Transverse colon (tissue), 4 donors: ENCODE data around the gene DPP10. TPM values are rescaled to one million over a fixed set of nuclear protein-coding genes. Genes with fewer than 3 reads are reported as not detected.

Source experiments
- DNase-seq: peaks from one replicate; pipeline ENCODE4 v3.0.0-alpha.2; 2019
- H3K27ac ChIP-seq, 4 donors: fragments of 200-600 bp; sonication (generic); 2 replicates each; pipeline ENCODE4 v1.5.1; 2016 to 2018; ENCODE audit warnings: inconsistent platforms in 4 of 4
- H3K27me3 ChIP-seq: fragments of 200-600 bp; sonication (generic); 2 replicates; pipeline ENCODE4 v1.5.1; 2017; ENCODE audit warnings: inconsistent platforms
- H3K36me3 ChIP-seq, 4 donors: fragments of 200-600 bp; sonication (generic); 2 replicates each; pipeline ENCODE4 v1.5.1; 2017 to 2019; ENCODE audit warnings: inconsistent platforms in 4 of 4
- H3K4me1 ChIP-seq, 4 donors: fragments of 200-600 bp; sonication (generic); 2 replicates each; pipeline ENCODE4 v1.5.1; 2017 to 2020; ENCODE audit warnings: inconsistent platforms in 4 of 4
- H3K4me3 ChIP-seq, 4 donors: fragments of 200-600 bp; sonication (generic); 1 replicate in 1 of 4; 2 replicates in 3 of 4; pipeline versions ENCODE4 v1.5.1 to v1.6.1; 2017 to 2019; ENCODE audit warnings: inconsistent platforms in 4 of 4
- H3K9me3 ChIP-seq, 2 donors: fragments of 200-600 bp; sonication (generic); 2 replicates each; pipeline ENCODE4 v1.5.1; 2017 to 2019; ENCODE audit warnings: inconsistent platforms in 2 of 2
- CTCF ChIP-seq, 5 experiments: fragments of 200-600 bp in 3 of 5; fragments of 450-650 bp in 2 of 5; sonication (generic) in 3 of 5; IDR thresholded peaks; 1 replicate in 2 of 5; 2 replicates in 3 of 5; pipeline ENCODE4 v1.5.1; 2016 to 2017; ENCODE audit warnings: antibody characterized with exemption in 5 of 5, inconsistent platforms in 3 of 5, mild to moderate bottlenecking in 2 of 5, moderate library complexity in 1 of 5
- EP300 ChIP-seq: sonication (generic); formaldehyde crosslinking; IDR thresholded peaks from one replicate; pipeline ENCODE4 v1.6.1; 2017; ENCODE audit warnings: antibody characterized with exemption, low read depth
- POLR2A ChIP-seq: fragments of 450-650 bp; IDR thresholded peaks from one replicate; pipeline ENCODE4 v1.6.1; 2016; ENCODE audit warnings: antibody characterized with exemption, mild to moderate bottlenecking, moderate library complexity
- POLR2AphosphoS5 ChIP-seq, 3 donors: sonication (generic); formaldehyde crosslinking; IDR thresholded peaks; one replicate each; pipeline ENCODE4 v1.6.1; 2016; ENCODE audit warnings: antibody characterized with exemption in 3 of 3
- WGBS, 2 donors: methylation state at CpG; one replicate each; pipeline ENCODE4 v1.1.5; 2018; ENCODE audit warnings: low coverage in 1 of 2; 5-methylcytosine and 5-hydroxymethylcytosine counted together
- in situ Hi-C, 4 donors: fragments of 200-750 bp; cut with MboI; loops; one replicate each; pipeline versions ENCODE4 v1.15.0 to v1.15.1; 2017; ENCODE audit warnings: low sequenced_read_pairs in 3 of 4, low pct_ligation_motif_present in 1 of 4, low pct_unique_long_range_greater_than_20kb in 1 of 4
- intact Hi-C: fragments of 100-400 bp; cut with DNase I; formaldehyde crosslinking; loops from one replicate; pipeline ENCODE4 v1.15.1; 2023; ENCODE audit warnings: low total_unique reads
- total RNA-seq, 4 donors: library from RNA; depleted of rRNA; stranded (reverse); fragments of >200 nt; gene quantifications; one replicate each; pipeline ENCODE4 v1.1.0, GENCODE V29; 2016

DPP10 gene
- total RNA-seq, 4 donors from 2014 or later = 3.4 to 8.4 (median 7.0) TPM

DNA sequence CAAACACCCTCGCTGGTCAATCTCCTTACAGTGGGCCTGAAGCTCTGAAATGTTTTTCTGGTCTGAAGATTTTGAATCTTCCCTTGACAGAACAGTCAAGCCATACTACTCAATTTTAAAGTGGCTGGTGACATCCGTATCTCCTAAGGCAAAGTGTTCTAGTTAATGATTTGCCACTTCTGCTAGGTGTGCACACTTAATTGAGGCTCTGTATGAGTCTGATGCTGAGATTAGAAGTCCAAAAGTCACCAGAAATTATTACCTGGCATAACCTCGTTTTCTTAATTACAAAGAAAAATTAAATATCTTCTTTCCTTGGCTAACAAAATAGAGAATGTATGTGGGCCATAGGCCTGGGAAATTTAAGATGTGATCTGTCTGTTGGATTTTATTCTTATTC, 104.1 kb downstream of the DPP10 start:
- in situ Hi-C loops = loop anchor here in 1 of 4 donors (25.0 kb wide), 1 partner anchor 784 kb away; the partner anchor contains the start of gene SLC35F5
- Histone ChIP-seq H3K4me1 (peaks cover 6 to 46% (median 25%) of the 10 kb centered on the region in 4 donors), H3K4me3 (no peak overlapping the region), H3K9me3 (no peaks in the 10 kb centered on the region), H3K27ac (peak overlapping the region; percentile 43 to 65 (median 58)), H3K36me3 (no peaks in the 10 kb centered on the region), H3K27me3 (no peaks in the 10 kb centered on the region)
- intact Hi-C loops = no loop called here
- no peak for DNase-seq
- 13 to 41% methylated on average over 1 to 3 of the region's 3 CpGs for WGBS, 2 donors
- TF ChIP-seq EP300 (no peak), POLR2A (no peak), POLR2AphosphoS5 (IDR thresholded peaks at IDR 0.05) (no peak), CTCF (IDR thresholded peaks at IDR 0.05) (no peak)

GRCh38 chr2:114548151-114548550, 105.7 kb downstream of the DPP10 start:
- H3K27me3 ChIP-seq = no peaks in the 10 kb centered on the region
- H3K4me3 ChIP-seq = no peak overlapping the region
- peaks cover 4 to 38% (median 21%) of the 10 kb centered on the region in 4 donors for H3K4me1 ChIP-seq
- no peak for DNase-seq
- intact Hi-C loops = no loop called here
- WGBS, 2 donors = 78% methylated on average over 5 to 6 of the region's 6 CpGs
- H3K27ac ChIP-seq = no peak overlapping the region
- H3K36me3 ChIP-seq = no peaks in the 10 kb centered on the region
- no peaks in the 10 kb centered on the region for H3K9me3 ChIP-seq
- TF ChIP-seq EP300 (no peak), POLR2AphosphoS5 (IDR thresholded peaks at IDR 0.05) (no peak), POLR2A (no peak), CTCF (IDR thresholded peaks at IDR 0.05) (no peak)
- in situ Hi-C loops = loop anchor here in 1 of 4 donors (25.0 kb wide), 1 partner anchor 786 kb away; the partner anchor contains the start of gene SLC35F5

DNA sequence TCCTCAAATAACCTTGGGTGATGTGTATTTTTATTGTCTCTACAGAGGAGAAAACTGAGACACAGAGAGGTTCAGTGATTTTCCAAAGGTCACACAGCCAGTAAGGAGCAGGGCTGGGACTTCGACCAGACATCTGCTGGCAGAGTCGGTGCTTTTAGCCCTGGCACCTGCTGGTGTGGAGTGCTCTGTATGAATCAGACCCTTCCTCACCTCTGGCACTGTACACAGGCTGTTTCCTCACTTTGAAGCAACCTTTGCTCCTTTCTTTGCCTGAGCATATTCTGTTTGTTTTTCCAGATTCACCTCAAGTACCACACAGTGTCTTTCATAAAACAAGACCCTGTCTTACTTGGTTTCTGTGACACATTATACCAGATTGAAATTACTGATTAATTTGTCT, 107.9 kb downstream of the DPP10 start:
- Histone ChIP-seq H3K36me3 (no peaks in the 10 kb centered on the region), H3K9me3 (no peaks in the 10 kb centered on the region), H3K27me3 (no peaks in the 10 kb centered on the region), H3K27ac (peak overlapping the region in 1 of 4 donors; percentile 34), H3K4me1 (peaks cover 0 to 24% (median 13%) of the 10 kb centered on the region in 4 donors), H3K4me3 (no peak overlapping the region)
- DNase-seq = peak; percentile 31
- in situ Hi-C loops (loop anchor here in 3 of 4 donors (10.0 kb wide), 2 partner anchors 576 to 586 kb away; no protein-coding TSS in a partner anchor), intact Hi-C loops (no loop called here)
- 30 to 60% methylated on average over 1 to 2 of the region's 2 CpGs for WGBS, 2 donors
- TF ChIP-seq CTCF (IDR thresholded peaks at IDR 0.05) (no peak), POLR2A (no peak), POLR2AphosphoS5 (IDR thresholded peaks at IDR 0.05) (no peak), EP300 (no peak)

GRCh38 chr2:114550895-114551793, 108.7 kb downstream of the DPP10 start:
- H3K4me3 ChIP-seq = no peak overlapping the region
- no peaks in the 10 kb centered on the region for H3K27me3 ChIP-seq
- in situ Hi-C loops = loop anchor here in 3 of 4 donors (10.0 kb wide), 2 partner anchors 576 to 586 kb away; no protein-coding TSS in a partner anchor
- H3K27ac ChIP-seq = peak overlapping the region in 1 of 4 donors; percentile 34
- no peaks in the 10 kb centered on the region for H3K9me3 ChIP-seq
- peaks cover 0 to 17% (median 9%) of the 10 kb centered on the region in 4 donors for H3K4me1 ChIP-seq
- no peak for TF ChIP-seq POLR2AphosphoS5 (IDR thresholded peaks at IDR 0.05)
- peak; percentile 48 to 78 (median 73) for TF ChIP-seq CTCF (IDR thresholded peaks at IDR 0.05)
- no peak for TF ChIP-seq EP300
- no peak for TF ChIP-seq POLR2A
- no peaks in the 10 kb centered on the region for H3K36me3 ChIP-seq
- 25 to 68% methylated on average over 2 to 5 of the region's 5 CpGs for WGBS, 2 donors
- peak; percentile 76 for DNase-seq
- intact Hi-C loops = no loop called here
